Measurements from ENCODE around the gene MT2A.

The MT2A gene

DNA sequence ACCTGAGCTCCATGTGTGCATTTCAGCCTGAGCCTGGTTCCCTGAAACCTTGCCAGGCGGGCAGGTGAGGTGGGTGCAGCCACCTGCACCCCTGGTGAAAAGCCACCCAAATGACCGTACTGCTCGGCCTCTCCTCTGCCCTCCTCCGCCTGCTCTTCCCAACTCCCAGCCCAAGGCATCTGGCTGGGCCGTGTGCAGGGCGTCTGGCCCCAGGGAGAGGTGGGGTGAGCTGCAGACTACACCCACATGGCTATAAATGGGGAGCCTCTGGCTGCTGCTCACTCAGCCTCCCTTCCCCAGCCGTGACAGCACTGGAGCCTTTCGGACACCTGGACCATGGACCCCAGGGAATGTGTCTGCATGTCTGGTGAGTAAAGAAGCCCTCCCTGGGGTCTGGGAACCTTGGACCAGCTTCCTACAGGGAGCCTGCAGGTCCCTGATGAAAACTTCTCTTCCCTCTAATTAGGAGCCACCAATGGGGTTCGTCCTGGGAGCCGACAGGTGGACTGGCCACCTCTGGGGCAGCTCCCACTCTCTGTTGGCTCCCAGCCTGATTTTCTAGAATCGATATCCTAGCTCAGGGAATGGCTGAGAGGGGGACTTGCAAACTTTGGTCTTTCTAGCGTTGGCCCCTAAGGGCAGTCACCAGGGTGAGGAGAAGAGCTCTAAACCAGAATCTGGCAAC is 43.4 kb upstream of the MT2A start, which contains the start of gene MT4:
TSS of gene MT4 (plus strand) at position 281 of the 685 bp plus-strand sequence. CDS start at position 337, 56 bp downstream.
- Histone ChIP-seq H3K18ac (ENCODE audit: low read length) (peak within 1 kb of the TSS; percentile 60), H3K4ac (ENCODE audit: low read length) (no peak within 1 kb of the TSS), H2AK5ac (ENCODE audit: low read depth, low read length) (peak within 1 kb of the TSS; percentile 60), H3K9me3 (replicated peaks in 1 of 2; ENCODE audit: control insufficient read depth in 2 of 2, insufficient read depth in 1 of 2, low read depth in 1 of 2, low read length in 2 of 2) (no peaks in the 10 kb centered on the region), H3K79me1 (ENCODE audit: low read depth, low read length) (no peaks in the 10 kb centered on the region), H3K4me3 (ENCODE audit: low read length in 2 of 2) (no peak within 1 kb of the TSS), H2BK15ac (ENCODE audit: low read length) (peak within 1 kb of the TSS; percentile 59), H2BK5ac (ENCODE audit: low read length) (no peak within 1 kb of the TSS), H3K36me3 (replicated peaks in 1 of 2; ENCODE audit: control insufficient read depth in 2 of 2, insufficient read depth in 2 of 2, low read length in 2 of 2) (no peaks in the 10 kb centered on the region), H3K27me3 (ENCODE audit: control insufficient read depth in 3 of 3, insufficient read depth in 3 of 3, low read depth in 1 of 3, low read length in 3 of 3) (peaks cover 0 to 43% (median 0%) of the 10 kb centered on the region in 3 experiments), H3K23ac (ENCODE audit: low read depth, low read length, poor library complexity) (no peak within 1 kb of the TSS), H3K4me2 (ENCODE audit: insufficient read depth, low read length, poor library complexity, severe bottlenecking) (no peak within 1 kb of the TSS), H2BK12ac (ENCODE audit: low read length) (no peak within 1 kb of the TSS), H3K9ac (ENCODE audit: low read depth, low read length, poor library complexity) (no peak within 1 kb of the TSS), H3K4me1 (ENCODE audit: control insufficient read depth in 2 of 2, insufficient read depth in 1 of 2, low read depth in 1 of 2, low read length in 2 of 2) (peaks cover 0 to 5% of the 10 kb centered on the region in 2 donors), H4K8ac (ENCODE audit: low read depth, low read length) (no peak within 1 kb of the TSS), H4K91ac (ENCODE audit: low read depth, low read length, poor library complexity) (no peak within 1 kb of the TSS), H3K14ac (ENCODE audit: low read length) (no peak within 1 kb of the TSS), H2BK120ac (ENCODE audit: low read depth, low read length) (no peak within 1 kb of the TSS), H3K27ac (replicated peaks; ENCODE audit: low read length) (no peak within 1 kb of the TSS), H2AFZ (ENCODE audit: low read length) (no peak within 1 kb of the TSS)
- no peak for DNase-seq (ENCODE audit: low spot score)
- no CpG with 5 or more reads among the region's 12 CpGs for WGBS, 2 donors (ENCODE audit: extremely low coverage in 2 of 2, insufficient read length in 2 of 2, insufficient replicate concordance in 1 of 2)

DNA sequence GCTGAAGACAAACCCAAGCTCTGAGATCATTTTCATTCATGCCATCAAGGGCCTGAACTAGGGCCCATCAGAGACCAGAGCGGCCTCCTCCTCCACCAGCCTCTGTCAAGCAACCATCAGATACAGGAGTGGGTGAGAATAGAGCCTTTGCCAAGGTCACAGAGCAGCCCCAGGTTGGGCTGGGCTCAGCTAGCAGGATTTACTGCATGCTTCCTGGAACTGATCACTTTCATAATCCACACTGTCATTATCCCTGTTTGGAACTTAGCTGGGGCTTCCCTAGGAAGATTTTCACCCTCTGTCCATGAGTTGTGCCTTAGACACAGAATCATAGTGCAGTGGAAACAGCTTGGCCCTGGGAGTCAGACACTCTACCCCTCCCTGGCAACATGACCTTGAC is 38.4 kb upstream of the MT2A start:
- no peak overlapping the region for H2AK5ac ChIP-seq (ENCODE audit: low read depth, low read length)
- no peak overlapping the region for H3K9ac ChIP-seq (ENCODE audit: low read depth, low read length, poor library complexity)
- no peak overlapping the region for H3K14ac ChIP-seq (ENCODE audit: low read length)
- H2BK15ac ChIP-seq (ENCODE audit: low read length): no peak overlapping the region
- no CpG with 5 or more reads among the region's 1 CpG for WGBS, 2 donors (ENCODE audit: extremely low coverage in 2 of 2, insufficient read length in 2 of 2, insufficient replicate concordance in 1 of 2)
- H2AFZ ChIP-seq (ENCODE audit: low read length): no peak overlapping the region
- no peak overlapping the region for H3K18ac ChIP-seq (ENCODE audit: low read length)
- H3K4ac ChIP-seq (ENCODE audit: low read length): no peak overlapping the region
- no peaks in the 10 kb centered on the region for H3K79me1 ChIP-seq (ENCODE audit: low read depth, low read length)
- H2BK5ac ChIP-seq (ENCODE audit: low read length): no peak overlapping the region
- DNase-seq (ENCODE audit: low spot score): no peak
- H4K8ac ChIP-seq (ENCODE audit: low read depth, low read length): no peak overlapping the region
- no peaks in the 10 kb centered on the region for H3K4me1 ChIP-seq (ENCODE audit: control insufficient read depth in 2 of 2, insufficient read depth in 1 of 2, low read depth in 1 of 2, low read length in 2 of 2)
- no peak overlapping the region for H3K27ac ChIP-seq (replicated peaks; ENCODE audit: low read length)
- no peak overlapping the region for H3K4me3 ChIP-seq (ENCODE audit: low read length in 2 of 2)
- no peak overlapping the region for H3K23ac ChIP-seq (ENCODE audit: low read depth, low read length, poor library complexity)
- H3K27me3 ChIP-seq (ENCODE audit: control insufficient read depth in 3 of 3, insufficient read depth in 3 of 3, low read depth in 1 of 3, low read length in 3 of 3): peaks cover 0 to 26% (median 0%) of the 10 kb centered on the region in 3 experiments
- no peak overlapping the region for H2BK12ac ChIP-seq (ENCODE audit: low read length)
- H3K4me2 ChIP-seq (ENCODE audit: insufficient read depth, low read length, poor library complexity, severe bottlenecking): no peak overlapping the region
- H4K91ac ChIP-seq (ENCODE audit: low read depth, low read length, poor library complexity): no peak overlapping the region
- H3K36me3 ChIP-seq (replicated peaks in 1 of 2; ENCODE audit: control insufficient read depth in 2 of 2, insufficient read depth in 2 of 2, low read length in 2 of 2): no peaks in the 10 kb centered on the region
- no peak overlapping the region for H2BK120ac ChIP-seq (ENCODE audit: low read depth, low read length)
- peaks cover 0 to 6% of the 10 kb centered on the region in 2 donors for H3K9me3 ChIP-seq (replicated peaks in 1 of 2; ENCODE audit: control insufficient read depth in 2 of 2, insufficient read depth in 1 of 2, low read depth in 1 of 2, low read length in 2 of 2)

DNA sequence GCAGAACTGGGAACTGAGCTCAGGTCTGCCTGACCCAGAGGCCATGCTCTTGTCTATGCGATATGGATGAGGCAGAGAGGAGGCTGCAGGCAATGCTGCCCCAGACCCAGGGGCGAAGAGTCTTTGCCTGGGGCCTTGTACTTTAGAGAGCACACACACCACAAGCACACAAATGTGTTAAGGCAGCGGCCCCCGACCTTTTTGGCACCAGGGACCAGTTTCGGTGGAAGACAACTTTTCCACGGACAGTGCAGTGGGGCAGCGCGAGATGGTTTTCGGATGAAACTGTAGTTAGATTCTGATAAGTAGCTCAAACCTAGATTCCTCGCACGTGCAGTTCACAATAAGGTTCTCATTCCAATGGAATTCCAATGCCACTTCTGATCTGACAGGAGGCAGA is 36.9 kb upstream of the MT2A start:
- H4K91ac ChIP-seq (ENCODE audit: low read depth, low read length, poor library complexity): no peak overlapping the region

DNA sequence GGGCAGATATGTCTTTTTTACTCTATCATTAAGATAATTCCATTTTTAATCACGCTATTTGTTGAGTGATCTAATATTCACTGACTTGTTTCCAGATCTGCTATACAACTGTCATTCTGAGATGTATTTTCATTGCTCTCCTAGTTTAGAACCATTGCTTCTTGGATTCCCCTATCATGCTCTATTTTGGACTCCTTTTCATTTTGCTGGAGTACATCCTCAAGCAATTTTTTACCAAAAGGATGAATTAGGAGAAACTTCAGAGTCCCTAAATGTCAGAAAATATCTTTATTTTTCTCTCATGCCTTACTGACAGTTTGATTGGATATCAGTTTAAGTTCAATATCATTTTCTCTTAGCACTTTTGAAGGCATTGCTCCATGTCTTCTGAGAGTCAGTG is 33.8 kb upstream of the MT2A start:
- Histone ChIP-seq H3K27ac (replicated peaks; ENCODE audit: low read length) (no peak overlapping the region), H2AK5ac (ENCODE audit: low read depth, low read length) (no peak overlapping the region), H3K4ac (ENCODE audit: low read length) (no peak overlapping the region), H2BK15ac (ENCODE audit: low read length) (no peak overlapping the region), H3K9me3 (replicated peaks in 1 of 2; ENCODE audit: control insufficient read depth in 2 of 2, insufficient read depth in 1 of 2, low read depth in 1 of 2, low read length in 2 of 2) (peaks cover 0 to 7% of the 10 kb centered on the region in 2 donors), H3K79me1 (ENCODE audit: low read depth, low read length) (peaks cover 2% of the 10 kb centered on the region), H2BK120ac (ENCODE audit: low read depth, low read length) (no peak overlapping the region), H3K27me3 (ENCODE audit: control insufficient read depth in 3 of 3, insufficient read depth in 3 of 3, low read depth in 1 of 3, low read length in 3 of 3) (peaks cover 0 to 14% (median 0%) of the 10 kb centered on the region in 3 experiments), H3K36me3 (replicated peaks in 1 of 2; ENCODE audit: control insufficient read depth in 2 of 2, insufficient read depth in 2 of 2, low read length in 2 of 2) (no peaks in the 10 kb centered on the region), H3K9ac (ENCODE audit: low read depth, low read length, poor library complexity) (no peak overlapping the region), H3K4me3 (ENCODE audit: low read length in 2 of 2) (no peak overlapping the region), H2BK12ac (ENCODE audit: low read length) (no peak overlapping the region), H3K14ac (ENCODE audit: low read length) (no peak overlapping the region), H2AFZ (ENCODE audit: low read length) (no peak overlapping the region), H3K23ac (ENCODE audit: low read depth, low read length, poor library complexity) (no peak overlapping the region), H4K8ac (ENCODE audit: low read depth, low read length) (no peak overlapping the region), H3K4me2 (ENCODE audit: insufficient read depth, low read length, poor library complexity, severe bottlenecking) (no peak overlapping the region), H3K4me1 (ENCODE audit: control insufficient read depth in 2 of 2, insufficient read depth in 1 of 2, low read depth in 1 of 2, low read length in 2 of 2) (no peaks in the 10 kb centered on the region), H4K91ac (ENCODE audit: low read depth, low read length, poor library complexity) (no peak overlapping the region), H2BK5ac (ENCODE audit: low read length) (no peak overlapping the region), H3K18ac (ENCODE audit: low read length) (no peak overlapping the region)
- no peak for DNase-seq (ENCODE audit: low spot score)
- WGBS, 2 donors (ENCODE audit: extremely low coverage in 2 of 2, insufficient read length in 2 of 2, insufficient replicate concordance in 1 of 2): no CpG with 5 or more reads among the region's 1 CpG

More for the DNA sequence above, 36.9 kb upstream of the MT2A start:
- peak overlapping the region; percentile 15 for H2AFZ ChIP-seq (ENCODE audit: low read length)
- no peaks in the 10 kb centered on the region for H3K4me1 ChIP-seq (ENCODE audit: control insufficient read depth in 2 of 2, insufficient read depth in 1 of 2, low read depth in 1 of 2, low read length in 2 of 2)
- H3K18ac ChIP-seq (ENCODE audit: low read length): no peak overlapping the region
- no peak for DNase-seq (ENCODE audit: low spot score)
- H3K23ac ChIP-seq (ENCODE audit: low read depth, low read length, poor library complexity): no peak overlapping the region
- no peak overlapping the region for H2BK5ac ChIP-seq (ENCODE audit: low read length)
- peaks cover 0 to 18% (median 0%) of the 10 kb centered on the region in 3 experiments for H3K27me3 ChIP-seq (ENCODE audit: control insufficient read depth in 3 of 3, insufficient read depth in 3 of 3, low read depth in 1 of 3, low read length in 3 of 3)
- H3K9me3 ChIP-seq (replicated peaks in 1 of 2; ENCODE audit: control insufficient read depth in 2 of 2, insufficient read depth in 1 of 2, low read depth in 1 of 2, low read length in 2 of 2): peaks cover 0 to 7% of the 10 kb centered on the region in 2 donors
- H3K4ac ChIP-seq (ENCODE audit: low read length): no peak overlapping the region
- H3K4me2 ChIP-seq (ENCODE audit: insufficient read depth, low read length, poor library complexity, severe bottlenecking): no peak overlapping the region
- H3K14ac ChIP-seq (ENCODE audit: low read length): no peak overlapping the region
- no peak overlapping the region for H2BK15ac ChIP-seq (ENCODE audit: low read length)
- H2BK120ac ChIP-seq (ENCODE audit: low read depth, low read length): no peak overlapping the region
- H2AK5ac ChIP-seq (ENCODE audit: low read depth, low read length): no peak overlapping the region
- no CpG with 5 or more reads among the region's 11 CpGs for WGBS, 2 donors (ENCODE audit: extremely low coverage in 2 of 2, insufficient read length in 2 of 2, insufficient replicate concordance in 1 of 2)
- H3K79me1 ChIP-seq (ENCODE audit: low read depth, low read length): no peaks in the 10 kb centered on the region
- no peak overlapping the region for H2BK12ac ChIP-seq (ENCODE audit: low read length)
- H4K8ac ChIP-seq (ENCODE audit: low read depth, low read length): no peak overlapping the region
- no peak overlapping the region for H3K27ac ChIP-seq (replicated peaks; ENCODE audit: low read length)
- no peak overlapping the region for H3K9ac ChIP-seq (ENCODE audit: low read depth, low read length, poor library complexity)
- no peaks in the 10 kb centered on the region for H3K36me3 ChIP-seq (replicated peaks in 1 of 2; ENCODE audit: control insufficient read depth in 2 of 2, insufficient read depth in 2 of 2, low read length in 2 of 2)
- no peak overlapping the region for H3K4me3 ChIP-seq (ENCODE audit: low read length in 2 of 2)
